Pancreas (tissue), 10 donors: ENCODE results near the gene PMVK. TPM values are rescaled to one million over a fixed set of nuclear protein-coding genes. Genes with fewer than 3 reads are reported as not detected.

Experiments used
- ATAC-seq, 4 donors: fragments of 200-7000 bp; cut with Tn5 transposase; one replicate each; pipeline versions ENCODE4 v1.8.0 to v1.9.1; 2020; ENCODE audit warnings: mild to moderate bottlenecking in 4 of 4, moderate library complexity in 4 of 4
- DNase-seq, 6 donors: peaks; one replicate each; pipeline ENCODE4 v3.0.0-alpha.2; 2020
- FAIRE-seq: peaks from 2 replicates; lab custom pipeline; 2012; peaks lifted over from hg19 to GRCh38; lab: Jason Lieb, UNC
- H3K27ac ChIP-seq, 4 donors: fragments of 200-600 bp; sonication (generic); 1 replicate in 3 of 4; 2 replicates in 1 of 4; pipeline versions ENCODE4 v1.5.0 to v1.8.0; 2020
- H3K27me3 ChIP-seq, 4 donors: fragments of 200-600 bp; one replicate each; pipeline ENCODE4 v1.8.0; 2021
- H3K36me3 ChIP-seq, 3 donors: fragments of 200-600 bp; sonication (generic) in 1 of 3; one replicate each; pipeline versions ENCODE4 v1.5.0 to v1.8.0; 2020 to 2021
- H3K4me1 ChIP-seq, 3 donors: fragments of 200-600 bp; one replicate each; pipeline ENCODE4 v1.8.0; 2021
- H3K4me3 ChIP-seq, 4 donors: fragments of 200-600 bp; sonication (generic) in 2 of 4; one replicate each; pipeline versions ENCODE4 v1.5.0 to v1.8.0; 2020 to 2021
- H3K9me3 ChIP-seq, 4 donors: fragments of 200-600 bp; one replicate each; pipeline ENCODE4 v1.8.0; 2021
- CTCF ChIP-seq, 4 donors: fragments of 200-600 bp; sonication (generic) in 3 of 4; IDR thresholded peaks; one replicate each; pipeline versions ENCODE4 v1.5.0 to v1.8.0; 2021; ENCODE audit warnings: antibody characterized with exemption in 4 of 4
- WGBS, 2 donors: extraction: QIAGEN DNeasy Blood & Tissue Kit; methylation state at CpG; one replicate each; pipeline ENCODE4 v1.1.7; 2013; 5-methylcytosine and 5-hydroxymethylcytosine counted together
- intact Hi-C, 3 donors: fragments of 100-400 bp; cut with DNase I; formaldehyde crosslinking; loops; one replicate each; pipeline versions ENCODE4 v1.11.1 to v1.14.2; 2022
- polyA plus RNA-seq, 2 donors: library from polyadenylated mRNA; stranded (reverse); fragments of 200-250 nt; gene quantifications; one replicate each; pipeline ENCODE4 v1.2.3, GENCODE V29; 2013
- total RNA-seq, 6 donors: library from RNA; stranded (reverse); fragmentation: NEBNext Ultra II Directional in 4 of 6; extraction: Animal tissue kit (Norgen Biotek cat#: 25700) in 4 of 6; gene quantifications; one replicate each; pipeline versions ENCODE4 v1.2.1 to v1.2.4, GENCODE V29; 2021 to 2023
- donor health status: healthy with polysubstance abuse.
- donor health status: DM: no; HTN: no; CAD: no; lungs with moderate emphysema.
- donor health status: DM: no; HTN: no; CAD: no.
- donor health status: control.
- donor health status: control.
- donor health status: Bipolar disorder and iron deficiency.
- donor health status: DM: yes; HTN: yes; CAD: no.
- donor health status: DM: no; HTN: no; CAD: no.
- donor health status: DM: no; HTN: no; CAD: no.
- donor health status: DM: yes; HTN: yes; CAD: no.

The PMVK gene
- total and polyA plus RNA-seq, 8 donors, result 12.4 to 32.4 (median 16.8) TPM

- Histone ChIP-seq H3K4me1 (no peaks in the 10 kb centered on the region), H3K4me3 (no peak overlapping the region), H3K36me3 (no peaks in the 10 kb centered on the region), H3K27me3 (no peaks in the 10 kb centered on the region), H3K9me3 (no peaks in the 10 kb centered on the region), H3K27ac (no peak overlapping the region)
- ATAC-seq (peak in 3 of 4 donors; percentile 62 to 77 (median 67)), FAIRE-seq (no peak), DNase-seq (peak in 2 of 6 donors; percentile 24 to 25)
- 70 to 77% methylated on average over 7 of the region's 7 CpGs for WGBS, 2 donors
- intact Hi-C loops, result no loop called here
- TF ChIP-seq CTCF (IDR thresholded peaks at IDR 0.05), result no peak
These were observed 29.9 kb downstream of the PMVK start for GRCh38 chr1:154906621-154907081.

- Histone ChIP-seq H3K4me1 (no peaks in the 10 kb centered on the region), H3K9me3 (no peaks in the 10 kb centered on the region), H3K27me3 (no peaks in the 10 kb centered on the region), H3K36me3 (no peaks in the 10 kb centered on the region), H3K4me3 (no peak overlapping the region), H3K27ac (no peak overlapping the region)
- DNase-seq (no peak), FAIRE-seq (no peak), ATAC-seq (no peak)
- WGBS, 2 donors, result 43 to 62% methylated on average over 3 of the region's 3 CpGs
- intact Hi-C loops, result no loop called here
- TF ChIP-seq CTCF (IDR thresholded peaks at IDR 0.05), result no peak
These were observed 33.5 kb downstream of the PMVK start for GRCh38 chr1:154902938-154903566.

- Histone ChIP-seq H3K4me3 (no peak overlapping the region), H3K9me3 (no peaks in the 10 kb centered on the region), H3K36me3 (no peaks in the 10 kb centered on the region), H3K4me1 (no peaks in the 10 kb centered on the region), H3K27ac (no peak overlapping the region), H3K27me3 (no peaks in the 10 kb centered on the region)
- no peak for DNase-seq
- intact Hi-C loops, result no loop called here
- no peak for TF ChIP-seq CTCF (IDR thresholded peaks at IDR 0.05)
- 81 to 90% methylated on average over 1 of the region's 1 CpG for WGBS, 2 donors
- no peak for ATAC-seq
- FAIRE-seq, result no peak
These were observed 34.9 kb downstream of the PMVK start for GRCh38 chr1:154901591-154901990.

- H3K27ac ChIP-seq, result no peak overlapping the region
- 82 to 83% methylated on average over 6 of the region's 6 CpGs for WGBS, 2 donors
- H3K27me3 ChIP-seq, result no peaks in the 10 kb centered on the region
- intact Hi-C loops, result no loop called here
- ATAC-seq, result no peak
- no peak overlapping the region for H3K4me3 ChIP-seq
- H3K4me1 ChIP-seq, result no peaks in the 10 kb centered on the region
- FAIRE-seq, result no peak
- H3K36me3 ChIP-seq, result no peaks in the 10 kb centered on the region
- DNase-seq, result no peak
- no peak for TF ChIP-seq CTCF (IDR thresholded peaks at IDR 0.05)
- no peaks in the 10 kb centered on the region for H3K9me3 ChIP-seq
These were observed 37.5 kb downstream of the PMVK start for GRCh38 chr1:154899041-154899440.

- no peak for DNase-seq
- ATAC-seq, result no peak
- no peak overlapping the region for H3K4me3 ChIP-seq
- no peaks in the 10 kb centered on the region for H3K4me1 ChIP-seq
- H3K27me3 ChIP-seq, result no peaks in the 10 kb centered on the region
- WGBS, 2 donors, result 65 to 68% methylated on average over 10 of the region's 10 CpGs
- intact Hi-C loops, result no loop called here
- H3K36me3 ChIP-seq, result no peaks in the 10 kb centered on the region
- no peaks in the 10 kb centered on the region for H3K9me3 ChIP-seq
- no peak overlapping the region for H3K27ac ChIP-seq
- no peak for TF ChIP-seq CTCF (IDR thresholded peaks at IDR 0.05)
- no peak for FAIRE-seq
These were observed 39.7 kb downstream of the PMVK start for GRCh38 chr1:154896771-154897286.
